CD4-positive, alpha-beta T cell (primary cell): ENCODE data around the gene ARHGEF4. TPM values are rescaled to one million over a fixed set of nuclear protein-coding genes. Genes with fewer than 3 reads are reported as not detected.

Source experiments
- ATAC-seq: fragments of 200-7000 bp; cut with Tn5 transposase; one replicate; pipeline ENCODE4 v1.10.0; 2022; ENCODE audit warnings: mild to moderate bottlenecking; ENCODE audit not compliant: poor library complexity
- CTCF ChIA-PET: fragments of 350-600 bp; sonication (Branson Sonifier 250); formaldehyde crosslinking; loops from one replicate; lab custom pipeline; 2021; ENCODE audit warnings: antibody characterized with exemption, inconsistent platforms; lab: Charles Lee
- POLR2A ChIA-PET: fragments of 350-600 bp; sonication (Branson Sonifier 250); formaldehyde crosslinking; loops from one replicate; lab custom pipeline; 2021; ENCODE audit warnings: antibody characterized with exemption, inconsistent platforms; lab: Charles Lee
- DNase-seq, 14 experiments: peaks; one replicate each; pipeline ENCODE4 v3.0.0-alpha.2; 2013 to 2020; ENCODE audit warnings: mixed read lengths in 2 of 14
- H3K27ac ChIP-seq, 2 donors: one replicate each; pipeline versions ENCODE4 v1.5.1 to v1.7.0; 2013; ENCODE audit warnings: low read length in 2 of 2, low read depth in 1 of 2, mild to moderate bottlenecking in 1 of 2
- H3K27me3 ChIP-seq, 2 experiments: 1 replicate in 1 of 2; 2 replicates in 1 of 2; pipeline versions ENCODE4 v1.6.1 to v1.7.0; 2013; ENCODE audit warnings: low read length in 2 of 2, control low read depth in 1 of 2, mild to moderate bottlenecking in 1 of 2, moderate library complexity in 1 of 2; ENCODE audit not compliant: insufficient read depth in 2 of 2, control insufficient read depth in 1 of 2
- H3K36me3 ChIP-seq: one replicate; pipeline ENCODE4 v1.6.1; 2013; ENCODE audit warnings: low read length, control low read depth; ENCODE audit not compliant: insufficient read depth
- H3K4me1 ChIP-seq: one replicate; pipeline ENCODE4 v1.6.1; 2013; ENCODE audit warnings: low read length, control low read depth; ENCODE audit not compliant: insufficient read depth
- H3K4me3 ChIP-seq: one replicate; pipeline ENCODE4 v1.5.1; 2013; ENCODE audit warnings: mild to moderate bottlenecking, low read length, moderate library complexity
- H3K9me3 ChIP-seq, 2 experiments: 1 replicate in 1 of 2; 2 replicates in 1 of 2; pipeline versions ENCODE4 v1.6.1 to v1.7.0; 2013; ENCODE audit warnings: low read length in 2 of 2, mild to moderate bottlenecking in 2 of 2, control low read depth in 1 of 2, moderate library complexity in 1 of 2; ENCODE audit not compliant: control insufficient read depth in 1 of 2, insufficient read depth in 1 of 2
- H3K27ac Mint-ChIP-seq: one replicate; pipeline ENCODE4 v1.8.0; 2020; ENCODE audit warnings: mixed read lengths
- H3K27me3 Mint-ChIP-seq: one replicate; pipeline ENCODE4 v1.8.0; 2021; ENCODE audit warnings: mixed read lengths
- H3K36me3 Mint-ChIP-seq: one replicate; pipeline ENCODE4 v1.8.0; 2021; ENCODE audit warnings: low read depth, mixed read lengths
- H3K4me1 Mint-ChIP-seq: one replicate; pipeline ENCODE4 v1.8.0; 2021; ENCODE audit warnings: low read depth, mixed read lengths
- H3K4me3 Mint-ChIP-seq: one replicate; pipeline ENCODE4 v1.8.0; 2020; ENCODE audit warnings: mild to moderate bottlenecking, mixed read lengths
- H3K9me3 Mint-ChIP-seq: one replicate; pipeline ENCODE4 v1.8.0; 2020; ENCODE audit warnings: mixed read lengths
- intact Hi-C, 2 experiments: fragments of 100-400 bp; cut with DNase I in 1 of 2; cut with micrococcal nuclease in 1 of 2; formaldehyde crosslinking; loops; one replicate each; pipeline versions ENCODE4 v1.15.1 to v1.9.0; 2023 to 2025; cut with DNase I, micrococcal nuclease
- total RNA-seq, 174 experiments: library from RNA in 2 of 174; stranded (reverse) in 2 of 174; gene quantifications; one replicate each; pipeline ENCODE4 v1.2.3 and lab custom pipeline; 2021 to 2026
- TF ChIP-seq, protein P1 (sequence below): fragments of 200-600 bp; IDR thresholded peaks from one replicate; pipeline ENCODE4 v1.8.0; 2022; ENCODE audit warnings: antibody characterized with exemption, mild to moderate bottlenecking

Gene ARHGEF4
- total RNA-seq, 2 experiments from 2014 or later, result 3.6 to 4.1 TPM

DNA sequence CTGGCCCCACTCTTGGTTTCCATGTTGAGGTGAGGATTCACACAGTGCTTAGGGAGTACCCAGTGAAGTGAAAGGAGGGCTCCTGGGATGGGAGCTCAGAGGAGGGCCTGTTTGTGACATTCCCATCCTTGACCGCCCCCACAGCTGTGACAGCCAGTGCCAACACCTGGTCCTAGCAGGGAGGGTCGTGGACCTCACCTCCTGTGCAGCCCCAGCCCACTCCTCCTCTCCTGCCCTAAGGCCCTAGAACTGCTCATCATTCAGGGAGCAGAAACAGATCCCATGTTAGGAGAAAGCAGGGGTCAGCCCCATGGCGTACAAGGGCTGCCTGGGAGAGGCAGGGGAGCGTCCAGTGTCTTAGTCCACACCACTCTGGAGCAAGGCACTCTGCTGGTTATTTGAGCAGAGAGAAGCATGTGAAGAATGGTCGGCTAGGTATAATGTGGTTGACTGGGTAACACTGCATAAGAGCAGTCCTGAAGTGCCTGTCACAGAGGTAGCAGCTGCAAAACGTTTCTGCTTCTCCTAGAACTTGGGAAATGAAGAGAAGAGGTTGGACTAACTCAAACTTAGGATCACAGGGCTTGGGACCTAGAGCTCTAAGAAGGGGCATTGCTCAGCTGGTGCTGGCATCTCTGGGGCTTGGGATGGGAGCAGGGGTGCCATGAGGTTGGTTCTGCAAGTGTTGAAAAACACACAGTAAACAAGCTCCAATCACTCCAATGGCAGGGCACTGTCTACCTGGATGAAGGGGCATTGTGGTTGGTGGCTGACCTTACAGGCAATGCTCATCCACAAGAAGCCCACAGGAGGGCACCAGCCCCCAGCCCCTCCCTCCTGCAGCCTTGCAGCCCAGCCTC lies 200.9 kb downstream of the ARHGEF4 start:
- DNase-seq (peak in 1 of 14 experiments; percentile 7), ATAC-seq (no peak)
- peaks cover 38% of the 10 kb centered on the region for H3K4me1 Mint-ChIP-seq
- peak overlapping the region; percentile 49 for H3K4me3 Mint-ChIP-seq
- H3K27ac Mint-ChIP-seq, result no peak overlapping the region
- no peaks in the 10 kb centered on the region for H3K9me3 Mint-ChIP-seq
- H3K27ac ChIP-seq, result no peak overlapping the region
- POLR2A ChIA-PET, result no interaction called here
- CTCF ChIA-PET, result no interaction called here
- intact Hi-C loops, result no loop called here
- no peak overlapping the region for H3K4me3 ChIP-seq
- peaks cover 6% of the 10 kb centered on the region for H3K36me3 Mint-ChIP-seq
- TF ChIP-seq, protein P1, sequence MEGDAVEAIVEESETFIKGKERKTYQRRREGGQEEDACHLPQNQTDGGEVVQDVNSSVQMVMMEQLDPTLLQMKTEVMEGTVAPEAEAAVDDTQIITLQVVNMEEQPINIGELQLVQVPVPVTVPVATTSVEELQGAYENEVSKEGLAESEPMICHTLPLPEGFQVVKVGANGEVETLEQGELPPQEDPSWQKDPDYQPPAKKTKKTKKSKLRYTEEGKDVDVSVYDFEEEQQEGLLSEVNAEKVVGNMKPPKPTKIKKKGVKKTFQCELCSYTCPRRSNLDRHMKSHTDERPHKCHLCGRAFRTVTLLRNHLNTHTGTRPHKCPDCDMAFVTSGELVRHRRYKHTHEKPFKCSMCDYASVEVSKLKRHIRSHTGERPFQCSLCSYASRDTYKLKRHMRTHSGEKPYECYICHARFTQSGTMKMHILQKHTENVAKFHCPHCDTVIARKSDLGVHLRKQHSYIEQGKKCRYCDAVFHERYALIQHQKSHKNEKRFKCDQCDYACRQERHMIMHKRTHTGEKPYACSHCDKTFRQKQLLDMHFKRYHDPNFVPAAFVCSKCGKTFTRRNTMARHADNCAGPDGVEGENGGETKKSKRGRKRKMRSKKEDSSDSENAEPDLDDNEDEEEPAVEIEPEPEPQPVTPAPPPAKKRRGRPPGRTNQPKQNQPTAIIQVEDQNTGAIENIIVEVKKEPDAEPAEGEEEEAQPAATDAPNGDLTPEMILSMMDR, result no peak
- peaks cover 48% of the 10 kb centered on the region for H3K4me1 ChIP-seq
- H3K27me3 Mint-ChIP-seq, result peaks cover 24% of the 10 kb centered on the region
- H3K9me3 ChIP-seq, result peaks cover 0 to 6% of the 10 kb centered on the region in 2 experiments
- no peaks in the 10 kb centered on the region for H3K36me3 ChIP-seq
- H3K27me3 ChIP-seq, result peaks cover 10 to 15% of the 10 kb centered on the region in 2 experiments

DNA sequence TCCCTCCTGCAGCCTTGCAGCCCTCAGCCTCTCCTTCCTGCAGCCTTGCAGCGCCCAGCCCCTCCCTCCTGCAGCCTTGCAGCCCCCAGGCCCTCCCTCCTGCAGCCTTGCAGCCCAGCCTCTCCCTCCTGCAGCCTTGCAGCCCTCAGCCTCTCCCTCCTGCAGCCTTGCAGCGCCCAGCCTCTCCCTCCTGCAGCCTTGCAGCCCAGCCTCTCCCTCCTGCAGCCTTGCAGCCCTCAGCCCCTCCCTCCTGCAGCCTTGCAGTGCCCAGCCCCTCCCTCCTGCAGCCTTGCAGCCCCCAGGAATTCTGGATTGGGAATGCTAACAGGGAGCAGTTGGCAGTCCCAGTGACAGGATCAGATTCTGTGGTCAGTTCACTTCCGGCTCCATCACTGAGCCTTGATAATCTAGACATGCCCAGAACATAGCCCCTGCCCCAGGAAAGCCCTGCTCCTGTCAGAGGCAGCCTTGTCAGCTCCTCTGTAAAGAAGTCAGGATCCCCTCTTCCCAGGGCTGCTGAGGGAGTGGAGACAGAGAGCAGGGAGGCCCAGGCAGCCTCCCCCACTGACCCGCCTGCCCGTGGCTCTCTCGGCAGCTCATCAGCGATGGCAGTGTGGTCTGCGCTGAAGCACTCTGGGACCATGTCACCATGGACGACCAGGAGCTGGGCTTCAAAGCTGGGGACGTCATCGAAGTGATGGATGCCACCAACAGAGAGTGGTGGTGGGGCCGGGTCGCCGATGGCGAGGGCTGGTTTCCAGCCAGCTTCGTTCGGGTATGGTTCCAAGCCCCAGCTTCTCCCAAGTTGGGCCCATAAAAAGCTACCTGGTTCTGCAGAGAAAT lies 201.8 kb downstream of the ARHGEF4 start:
- POLR2A ChIA-PET, result interaction anchor here (3.4 kb wide), 1 partner anchor 54 kb away, joined by 32 read pairs; the partner anchor contains the start of gene FAM168B
- intact Hi-C loops, result no loop called here
- Mint-ChIP-seq H3K4me3 (peak overlapping the region; percentile 15), H3K27me3 (peaks cover 22% of the 10 kb centered on the region), H3K27ac (no peak overlapping the region), H3K9me3 (no peaks in the 10 kb centered on the region), H3K4me1 (peaks cover 38% of the 10 kb centered on the region), H3K36me3 (peaks cover 6% of the 10 kb centered on the region)
- Histone ChIP-seq H3K4me3 (no peak overlapping the region), H3K27me3 (peaks cover 10% of the 10 kb centered on the region in 2 experiments), H3K36me3 (no peaks in the 10 kb centered on the region), H3K27ac (no peak overlapping the region), H3K4me1 (peaks cover 49% of the 10 kb centered on the region), H3K9me3 (peaks cover 0 to 6% of the 10 kb centered on the region in 2 experiments)
- CTCF ChIA-PET, result interaction anchor here (0.5 kb wide), 1 partner anchor 43 kb away, joined by 3 read pairs; no protein-coding TSS in a partner anchor
- no peak for DNase-seq
- ATAC-seq, result no peak
- TF ChIP-seq, protein P1, result no peak

DNA sequence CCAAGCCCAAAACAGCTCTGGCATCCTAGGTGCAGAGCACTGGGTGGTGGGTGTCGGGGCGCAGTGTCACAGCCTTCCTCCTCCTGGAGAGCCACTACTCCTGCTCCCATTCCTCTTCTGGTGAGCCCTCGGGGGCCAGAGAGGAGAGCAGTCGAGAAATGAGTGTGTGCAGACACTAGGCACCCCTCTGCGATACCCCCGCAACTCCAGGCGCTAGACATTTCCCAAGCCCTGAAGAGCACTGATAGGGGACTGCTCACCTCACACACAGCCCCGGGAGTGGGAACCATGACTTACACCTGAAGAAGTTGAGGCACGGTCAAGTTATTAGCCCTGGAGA lies 202.4 kb downstream of the ARHGEF4 start:
- intact Hi-C loops, result no loop called here
- ATAC-seq (no peak), DNase-seq (peak in 2 of 14 experiments; percentile 6 to 30)
- TF ChIP-seq, protein P1, result no peak
- Histone ChIP-seq H3K27ac (no peak overlapping the region), H3K27me3 (peaks cover 7% of the 10 kb centered on the region in 2 experiments), H3K4me3 (no peak overlapping the region), H3K9me3 (peaks cover 0 to 6% of the 10 kb centered on the region in 2 experiments), H3K36me3 (no peaks in the 10 kb centered on the region), H3K4me1 (peaks cover 47% of the 10 kb centered on the region)
- H3K4me1 Mint-ChIP-seq, result peaks cover 35% of the 10 kb centered on the region
- no peaks in the 10 kb centered on the region for H3K9me3 Mint-ChIP-seq
- ChIA-PET POLR2A (interaction anchor here (3.4 kb wide), 1 partner anchor 54 kb away, joined by 32 read pairs; the partner anchor contains the start of gene FAM168B), CTCF (interaction anchor here (0.5 kb wide), 1 partner anchor 43 kb away, joined by 3 read pairs; no protein-coding TSS in a partner anchor)
- H3K4me3 Mint-ChIP-seq, result peak overlapping the region; percentile 72
- peaks cover 16% of the 10 kb centered on the region for H3K27me3 Mint-ChIP-seq
- H3K27ac Mint-ChIP-seq, result peak overlapping the region; percentile 27
- H3K36me3 Mint-ChIP-seq, result peaks cover 6% of the 10 kb centered on the region
